22Rv1 (cell line): ENCODE data around the gene AP5M1.

Experiments
- CTCF ChIP-seq: fragments of 450-650 bp; IDR thresholded peaks from 2 replicates; pipeline ENCODE4 v1.5.1; 2017; ENCODE audit warnings: mild to moderate bottlenecking
- ZFX ChIP-seq: fragments of 450-650 bp; IDR thresholded peaks from 2 replicates; pipeline ENCODE4 v1.6.1; 2017; ENCODE audit warnings: antibody characterized with exemption, borderline replicate concordance

GRCh38 chr14:57302883-57303282 is 34.1 kb downstream of the AP5M1 start:
- TF ChIP-seq CTCF, result no peak
- no peak for TF ChIP-seq ZFX
